SK-N-SH treated with all-trans-retinoic acid at 6 μM for 48 hours (cell line): Measurements from ENCODE around the gene CPLX1.

Experiments
- ATAC-seq: fragments of 200-7000 bp; cut with Tn5 transposase; 3 replicates; pipeline ENCODE4 v1.9.1; 2020; ENCODE audit warnings: mild to moderate bottlenecking, moderate library complexity
- ARNTL ChIP-seq: fragments of 450-650 bp; formaldehyde crosslinking; IDR thresholded peaks from 2 replicates; pipeline ENCODE4 v1.5.0; 2020; ENCODE audit warnings: low read depth, mild to moderate bottlenecking, moderate library complexity, borderline replicate concordance
- CREB5 ChIP-seq: fragments of 250-450 bp; sonication (Bioruptor Pico); IDR thresholded peaks from 2 replicates; pipeline ENCODE4 v1.5.1; 2020; ENCODE audit warnings: low read depth, mild to moderate bottlenecking, moderate library complexity
- CSDC2 ChIP-seq: fragments of 250-450 bp; sonication (Bioruptor Pico); IDR thresholded peaks from 2 replicates; pipeline ENCODE4 v1.5.0; 2020; ENCODE audit warnings: mild to moderate bottlenecking, moderate library complexity
- CSRNP3 ChIP-seq: fragments of 250-450 bp; sonication (Bioruptor Pico); IDR thresholded peaks from 2 replicates; pipeline ENCODE4 v1.5.1; 2021; ENCODE audit warnings: mild to moderate bottlenecking, moderate library complexity
- ESRRG ChIP-seq: fragments of 250-450 bp; sonication (Bioruptor Pico); IDR thresholded peaks from 2 replicates; pipeline ENCODE4 v1.6.1; 2021; ENCODE audit warnings: mild to moderate bottlenecking
- ISL1 ChIP-seq: fragments of 250-450 bp; sonication (Bioruptor Pico); IDR thresholded peaks from 2 replicates; pipeline ENCODE4 v2.1.2; 2022; ENCODE audit warnings: mild to moderate bottlenecking, moderate library complexity
- PATZ1 ChIP-seq: fragments of 250-450 bp; sonication (Bioruptor Pico); IDR thresholded peaks from 2 replicates; pipeline ENCODE4 v1.8.0; 2020; ENCODE audit warnings: mild to moderate bottlenecking, moderate library complexity, borderline replicate concordance
- POU6F1 ChIP-seq: fragments of 250-450 bp; sonication (Bioruptor Pico); IDR thresholded peaks from 2 replicates; pipeline ENCODE4 v1.8.0; 2021; ENCODE audit warnings: low read depth, mild to moderate bottlenecking, moderate library complexity, borderline replicate concordance
- PPARA ChIP-seq: fragments of 250-450 bp; sonication (Bioruptor Pico); IDR thresholded peaks from 2 replicates; pipeline ENCODE4 v1.5.0; 2020; ENCODE audit warnings: mild to moderate bottlenecking, borderline replicate concordance
- RARB ChIP-seq: fragments of 250-450 bp; sonication (Bioruptor Pico); IDR thresholded peaks from 2 replicates; pipeline ENCODE4 v1.8.0; 2021; ENCODE audit warnings: mild to moderate bottlenecking, moderate library complexity
- SNAI2 ChIP-seq: fragments of 250-450 bp; sonication (Bioruptor Pico); IDR thresholded peaks from 2 replicates; pipeline ENCODE4 v1.5.0; 2020; ENCODE audit warnings: mild to moderate bottlenecking, moderate library complexity
- TCF4 ChIP-seq: fragments of 250-450 bp; sonication (Bioruptor Pico); IDR thresholded peaks from 2 replicates; pipeline ENCODE4 v1.8.0; 2021; ENCODE audit warnings: mild to moderate bottlenecking, moderate library complexity, borderline replicate concordance
- TOX ChIP-seq: fragments of 250-450 bp; sonication (Bioruptor Pico); IDR thresholded peaks from 2 replicates; pipeline ENCODE4 v1.8.0; 2021; ENCODE audit warnings: mild to moderate bottlenecking, moderate library complexity, borderline replicate concordance
- TSHZ2 ChIP-seq: fragments of 250-450 bp; sonication (Bioruptor Pico); IDR thresholded peaks from 2 replicates; pipeline ENCODE4 v1.5.0; 2020; ENCODE audit warnings: mild to moderate bottlenecking, moderate library complexity
- ZC3H10 ChIP-seq: fragments of 250-450 bp; sonication (Bioruptor Pico); IDR thresholded peaks from 2 replicates; pipeline ENCODE4 v1.5.1; 2021; ENCODE audit warnings: mild to moderate bottlenecking, moderate library complexity
- ZFP3 ChIP-seq: fragments of 250-450 bp; sonication (Bioruptor Pico); IDR thresholded peaks from 2 replicates; pipeline ENCODE4 v1.5.0; 2020; ENCODE audit warnings: mild to moderate bottlenecking, moderate library complexity
- ZFP30 ChIP-seq: fragments of 450-650 bp; formaldehyde crosslinking; IDR thresholded peaks from 2 replicates; pipeline ENCODE4 v1.5.0; 2022; ENCODE audit warnings: mild to moderate bottlenecking, moderate library complexity
- ZNF70 ChIP-seq: fragments of 450-650 bp; formaldehyde crosslinking; IDR thresholded peaks from 2 replicates; pipeline ENCODE4 v1.5.0; 2020; ENCODE audit warnings: mild to moderate bottlenecking, moderate library complexity
- ZNF8 ChIP-seq: fragments of 450-650 bp; formaldehyde crosslinking; IDR thresholded peaks from 2 replicates; pipeline ENCODE4 v1.5.0; 2020; ENCODE audit warnings: mild to moderate bottlenecking, moderate library complexity

The CPLX1 gene

GRCh38 chr4:831483-831805 is 5.5 kb upstream of the CPLX1 start:
- no peak for TF ChIP-seq ZFP3 (CRISPR knock-in tag)
- no peak for TF ChIP-seq ZNF70 (CRISPR knock-in tag)
- TF ChIP-seq SNAI2 (CRISPR knock-in tag), result no peak
- ATAC-seq, result no peak

- TF ChIP-seq TSHZ2 (CRISPR knock-in tag) (no peak), ISL1 (CRISPR knock-in tag) (no peak), ZFP30 (no peak), POU6F1 (CRISPR knock-in tag) (no peak), ZC3H10 (CRISPR knock-in tag) (no peak), SNAI2 (CRISPR knock-in tag) (no peak), PPARA (CRISPR knock-in tag) (no peak), ZNF8 (CRISPR knock-in tag) (no peak), TOX (CRISPR knock-in tag) (no peak), ZFP3 (CRISPR knock-in tag) (no peak), ESRRG (CRISPR knock-in tag) (no peak)
- TF ChIP-seq, all 23 proteins: peak for 0
Measured at GRCh38 chr4:830601-831482, 4.9 kb upstream of the CPLX1 start.

GRCh38 chr4:829761-830600 is 4.1 kb upstream of the CPLX1 start:
- TF ChIP-seq ISL1 (CRISPR knock-in tag) (no peak), PATZ1 (CRISPR knock-in tag) (no peak), TOX (CRISPR knock-in tag) (no peak), CSRNP3 (no peak), CREB5 (CRISPR knock-in tag) (no peak), ZFP3 (CRISPR knock-in tag) (no peak), ARNTL (CRISPR knock-in tag) (no peak), ZC3H10 (CRISPR knock-in tag) (no peak)
- ATAC-seq, result no peak

More at GRCh38 chr4:830601-831482, 4.9 kb upstream of the CPLX1 start:
- no peak for ATAC-seq

GRCh38 chr4:829291-829690 is 3.4 kb upstream of the CPLX1 start:
- ATAC-seq, result no peak
- no peak for TF ChIP-seq RARB (CRISPR knock-in tag)
- TF ChIP-seq ZNF70 (CRISPR knock-in tag), result no peak
- no peak for TF ChIP-seq TSHZ2 (CRISPR knock-in tag)
- TF ChIP-seq CSDC2 (CRISPR knock-in tag), result no peak
- no peak for TF ChIP-seq ZC3H10 (CRISPR knock-in tag)
- TF ChIP-seq PATZ1 (CRISPR knock-in tag), result no peak
- TF ChIP-seq ARNTL (CRISPR knock-in tag), result no peak
- TF ChIP-seq TCF4 (CRISPR knock-in tag), result no peak
